ENCODE measurements around the gene NEDD4L. TPM values are rescaled to one million over a fixed set of nuclear protein-coding genes. Genes with fewer than 3 reads are reported as not detected.

Gene NEDD4L
- total RNA-seq, 1 donor from 2014 or later = 55.3 TPM

DNA sequence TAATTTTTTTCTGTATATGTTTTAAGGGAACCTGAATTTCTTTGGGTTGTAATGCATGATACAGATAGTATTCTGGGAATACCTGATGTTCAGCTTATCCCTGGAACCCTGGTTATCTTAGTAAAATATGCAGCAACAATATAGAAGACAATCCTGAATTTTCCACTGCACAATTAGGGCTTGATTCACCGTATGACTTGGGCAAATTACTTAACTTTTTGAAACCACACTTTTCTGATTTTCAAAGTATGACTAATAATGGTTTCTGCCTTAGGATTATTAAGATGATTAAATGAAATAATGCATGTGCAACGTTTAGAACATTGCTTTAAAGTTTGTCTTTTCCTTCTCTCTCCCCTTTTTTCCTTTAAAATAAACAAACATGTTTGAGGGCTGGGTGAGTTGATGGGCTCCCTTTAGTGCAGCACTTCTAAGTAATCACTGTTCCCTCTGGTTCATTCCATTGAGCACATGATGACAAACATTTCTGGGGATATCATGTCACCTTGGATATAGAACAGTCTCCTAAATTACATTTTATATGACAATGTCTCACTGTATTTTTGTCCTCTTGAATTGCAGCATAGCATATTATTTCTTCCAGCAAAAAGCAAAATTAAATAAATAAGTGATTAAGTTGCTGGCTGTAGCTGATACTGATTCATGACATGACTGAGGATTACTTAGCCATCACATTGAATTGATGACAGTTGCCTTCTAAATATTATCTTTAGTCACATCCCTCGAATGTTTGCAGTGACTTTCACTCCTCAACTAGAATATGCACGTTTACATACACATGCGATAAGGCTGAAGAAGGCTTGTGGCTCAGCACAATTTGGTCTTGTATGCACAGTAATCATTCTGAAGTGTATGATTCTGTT, 254.5 kb downstream of the NEDD4L start:
- DNase-seq = no peak

DNA sequence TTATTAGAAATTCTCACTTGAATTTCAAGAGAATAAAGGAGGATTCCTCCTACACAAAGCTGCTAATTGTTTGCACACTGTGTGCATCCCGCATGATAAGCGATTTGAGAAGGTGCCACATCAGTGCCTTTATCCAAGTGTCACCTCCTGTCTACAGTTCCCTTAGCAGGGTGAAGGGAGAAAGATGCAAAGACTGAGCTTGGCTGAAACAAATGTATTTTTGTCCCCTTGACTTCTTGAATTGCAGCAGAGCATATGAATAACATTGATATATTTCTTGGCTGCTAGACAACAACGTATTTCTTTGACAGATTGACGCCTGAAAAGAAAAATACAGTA, 255.1 kb downstream of the NEDD4L start:
- no peak for DNase-seq

DNA sequence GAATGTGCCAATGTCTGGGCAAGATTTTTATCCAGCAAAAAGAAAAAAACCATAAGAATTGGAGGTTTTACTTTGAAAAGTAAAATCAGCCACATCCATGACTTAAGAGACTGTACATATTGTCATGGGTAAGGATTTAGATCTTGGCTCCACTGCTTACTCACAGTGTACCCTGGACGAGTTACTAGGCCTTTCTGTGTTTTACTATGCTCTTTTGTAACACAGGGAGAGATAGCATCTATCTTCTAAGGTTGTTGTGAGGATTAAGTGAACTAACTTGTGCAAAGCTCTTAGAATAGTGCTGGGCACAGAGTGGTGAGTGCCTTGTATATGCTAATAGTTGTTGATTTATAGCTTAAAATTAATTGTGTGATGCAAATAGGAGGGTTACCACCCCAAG, 255.9 kb downstream of the NEDD4L start:
- no peak for DNase-seq

DNA sequence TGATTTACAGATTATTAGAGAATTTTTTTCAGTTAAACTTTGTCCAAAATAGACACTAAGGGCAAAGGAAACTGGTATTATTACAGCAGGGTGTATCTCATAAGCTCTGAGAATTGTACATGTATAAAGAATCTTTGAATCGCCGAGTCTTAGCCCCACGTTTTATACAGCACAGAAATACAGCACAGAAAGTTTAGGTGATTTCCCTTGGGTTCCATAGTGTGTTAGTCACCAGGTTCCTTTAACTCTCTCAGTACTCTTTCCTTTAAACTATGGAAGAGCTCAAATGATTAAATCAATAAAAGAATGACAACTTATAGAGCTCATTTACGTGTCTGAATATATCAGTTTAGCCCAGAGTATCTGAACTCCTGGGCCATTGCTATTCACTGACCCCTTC, 256.8 kb downstream of the NEDD4L start:
- DNase-seq = no peak

DNA sequence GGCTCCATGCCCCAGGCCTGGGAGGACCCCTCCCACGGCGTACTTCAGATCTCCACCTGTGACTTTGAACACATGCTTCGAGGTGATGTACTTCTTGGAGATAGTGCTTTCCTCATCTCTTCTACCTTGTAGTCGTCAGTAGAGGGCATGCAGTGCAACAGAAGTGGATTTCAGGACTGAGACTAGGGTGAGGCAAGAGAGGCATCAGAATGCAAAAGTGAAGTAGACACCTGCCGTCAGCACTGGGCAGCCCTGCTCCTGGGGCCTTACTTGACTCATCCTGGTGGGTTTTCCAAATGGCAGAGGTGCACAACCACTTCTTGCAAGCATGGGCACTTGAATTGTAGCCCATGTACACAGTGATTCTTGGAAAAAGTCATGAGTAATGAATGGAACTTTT, 258.8 kb downstream of the NEDD4L start:
- no peak for DNase-seq

GRCh38 chr18:58303363-58303762, 259.3 kb downstream of the NEDD4L start:
- no peak for DNase-seq

GRCh38 chr18:58305792-58306191, 261.8 kb downstream of the NEDD4L start:
- DNase-seq = no peak

DNA sequence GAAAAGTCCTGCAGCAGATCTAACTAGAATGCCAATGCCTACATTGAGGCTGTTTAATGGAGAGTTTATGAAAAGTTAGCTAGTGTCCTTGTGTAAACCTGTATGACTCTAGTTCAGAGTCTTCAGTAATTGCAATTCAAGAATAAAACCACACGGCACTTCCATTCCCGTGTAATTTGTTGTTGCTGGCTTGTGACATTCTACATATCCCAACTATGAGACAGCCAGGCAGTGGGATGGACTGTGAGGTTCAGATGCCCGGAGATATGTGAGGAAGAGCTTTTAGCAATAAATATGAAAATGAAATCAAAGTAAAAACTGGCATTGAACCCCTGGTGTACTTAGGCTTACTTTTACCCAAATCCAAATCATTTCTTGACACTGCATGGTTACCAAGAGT, 263.4 kb downstream of the NEDD4L start:
- no peak for DNase-seq

GRCh38 chr18:58308463-58308862, 264.4 kb downstream of the NEDD4L start:
- DNase-seq = peak; percentile 67

DNA sequence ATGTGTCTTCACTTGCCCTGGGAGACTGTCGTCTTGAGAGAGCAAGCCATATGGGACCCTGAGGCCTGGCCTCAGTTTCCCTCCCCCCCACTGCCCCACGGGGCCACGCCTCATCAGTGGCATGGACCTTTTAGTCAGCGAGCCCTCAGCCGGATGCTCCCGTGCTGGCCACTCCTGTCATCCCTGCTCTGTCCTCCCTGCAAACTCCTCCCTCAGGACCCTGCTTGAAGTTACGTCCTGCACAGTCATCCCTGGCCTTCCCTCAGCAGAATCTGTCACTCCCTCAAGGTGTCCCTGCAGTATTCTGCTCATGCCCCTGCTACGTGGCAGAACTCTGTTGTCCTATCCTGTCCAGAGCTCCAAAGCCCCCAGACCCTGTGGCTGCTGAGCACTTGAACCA, 265.1 kb downstream of the NEDD4L start:
- DNase-seq = no peak

DNA sequence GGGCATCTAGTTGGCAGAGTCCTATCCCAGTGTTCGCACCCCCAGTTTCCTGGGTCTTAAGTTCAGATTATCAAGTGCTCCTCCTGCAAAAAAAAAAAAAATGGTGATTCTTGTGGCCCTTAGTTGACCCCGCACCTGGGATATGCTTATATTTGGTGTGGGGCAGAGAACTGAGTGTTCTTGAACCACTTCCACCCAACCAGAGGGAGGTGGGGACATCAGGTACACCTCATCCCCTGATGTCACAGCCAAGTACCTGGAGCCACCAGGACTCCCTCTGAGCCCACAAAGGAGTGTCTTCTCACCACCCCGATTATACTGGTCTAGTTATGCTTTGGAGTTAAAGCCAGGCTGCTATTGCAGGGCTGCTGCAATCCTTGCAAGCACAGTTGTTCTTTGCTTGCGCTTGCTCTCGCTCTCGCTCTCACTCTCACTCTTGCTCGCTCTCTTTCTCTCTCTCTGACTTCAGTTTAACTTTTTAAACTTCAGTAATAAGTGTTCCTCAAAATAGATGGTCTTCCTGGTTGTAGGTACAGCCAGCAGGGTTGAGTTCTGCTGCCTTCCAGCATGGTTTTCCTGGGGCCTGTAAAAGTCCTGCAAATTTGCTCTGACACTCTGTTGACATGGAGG, 265.7 kb downstream of the NEDD4L start:
- no peak for DNase-seq

GRCh38 chr18:58310517-58310916, 266.5 kb downstream of the NEDD4L start:
- peak; percentile 82 for DNase-seq

DNA sequence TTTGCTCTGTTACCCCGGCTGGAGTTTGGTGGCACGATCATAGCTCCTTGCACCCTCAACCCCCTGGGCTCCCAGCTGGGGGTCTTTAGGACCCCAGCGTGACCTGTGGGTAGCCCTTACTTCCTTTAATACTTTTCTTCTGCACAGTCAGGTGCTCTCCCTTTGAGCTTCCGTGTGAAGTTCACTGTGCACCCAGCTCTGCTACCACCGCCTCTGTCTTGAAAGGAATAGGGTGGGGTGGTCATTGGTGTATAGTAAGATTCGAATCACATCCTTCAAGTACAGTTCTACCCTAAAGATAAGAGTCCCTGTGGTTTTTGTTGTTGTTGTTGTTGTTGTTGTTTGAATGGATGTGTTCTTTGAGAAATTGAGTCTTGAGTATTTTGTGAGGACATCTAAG, 267.4 kb downstream of the NEDD4L start:
- DNase-seq = no peak

DNA sequence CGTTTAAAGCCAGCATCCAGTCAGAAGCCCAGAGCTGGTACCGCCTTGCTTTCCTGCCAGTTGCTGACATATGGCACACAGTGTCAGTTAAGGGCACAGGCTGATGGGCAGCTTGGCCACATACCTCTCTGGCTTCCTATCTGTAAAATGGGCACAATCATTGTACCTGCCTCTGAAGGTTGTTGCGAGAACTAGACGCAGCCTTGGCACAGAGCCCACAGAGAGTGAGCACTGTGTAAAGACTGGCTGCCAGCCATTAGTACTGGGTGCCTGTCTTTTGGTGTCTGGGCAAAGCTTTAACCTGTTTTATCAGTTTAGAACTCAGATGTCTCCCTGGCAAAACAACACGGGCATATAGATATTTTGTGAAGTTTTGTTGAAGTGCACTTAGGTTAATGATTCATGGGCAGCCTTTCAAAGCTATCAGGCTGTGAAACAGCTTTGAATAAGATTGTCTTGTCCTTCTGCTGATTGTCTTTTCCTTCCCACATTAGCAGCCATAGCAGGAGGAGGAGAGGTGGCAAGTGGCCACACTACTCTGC, 269.5 kb downstream of the NEDD4L start:
- DNase-seq = no peak

DNA sequence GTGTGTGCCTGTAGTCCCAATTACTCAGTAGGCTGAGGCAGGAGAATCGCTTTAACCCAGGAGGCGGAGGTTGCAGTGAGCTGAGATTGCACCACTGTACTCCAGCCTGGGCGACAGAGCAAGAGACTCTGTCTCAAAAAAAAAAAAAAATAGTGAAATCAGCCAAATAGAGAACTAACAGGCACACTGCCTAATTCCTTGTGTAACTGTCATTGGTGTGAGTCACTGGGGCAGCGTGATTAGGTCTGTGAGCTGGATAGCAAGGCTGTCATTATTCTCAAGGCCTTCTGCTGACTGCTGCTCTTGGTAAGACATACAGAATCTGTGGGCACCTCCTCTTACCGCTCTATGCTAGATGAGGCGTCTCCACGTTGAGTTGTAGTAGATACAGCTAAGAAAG, 270.3 kb downstream of the NEDD4L start:
- DNase-seq = peak; percentile 74

DNA sequence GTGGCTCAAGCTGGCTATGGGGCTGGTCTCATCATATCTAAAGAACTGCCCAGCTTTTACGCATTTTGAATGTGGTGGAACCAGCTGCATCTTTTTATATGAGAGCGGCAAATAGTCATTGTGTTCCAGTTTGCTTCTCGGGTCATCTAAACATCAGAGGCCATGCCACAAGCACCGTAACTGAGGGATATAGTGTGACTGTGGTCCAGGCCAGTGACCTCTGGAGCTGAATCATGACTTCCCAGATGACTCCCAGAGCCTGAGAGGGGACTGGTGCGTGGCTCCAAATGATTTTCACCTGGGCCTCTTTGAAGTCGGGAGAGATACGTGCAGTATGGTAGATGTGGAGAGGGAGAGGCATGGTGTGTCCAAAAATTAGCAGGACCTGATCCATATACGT, 271.0 kb downstream of the NEDD4L start:
- no peak for DNase-seq

DNA sequence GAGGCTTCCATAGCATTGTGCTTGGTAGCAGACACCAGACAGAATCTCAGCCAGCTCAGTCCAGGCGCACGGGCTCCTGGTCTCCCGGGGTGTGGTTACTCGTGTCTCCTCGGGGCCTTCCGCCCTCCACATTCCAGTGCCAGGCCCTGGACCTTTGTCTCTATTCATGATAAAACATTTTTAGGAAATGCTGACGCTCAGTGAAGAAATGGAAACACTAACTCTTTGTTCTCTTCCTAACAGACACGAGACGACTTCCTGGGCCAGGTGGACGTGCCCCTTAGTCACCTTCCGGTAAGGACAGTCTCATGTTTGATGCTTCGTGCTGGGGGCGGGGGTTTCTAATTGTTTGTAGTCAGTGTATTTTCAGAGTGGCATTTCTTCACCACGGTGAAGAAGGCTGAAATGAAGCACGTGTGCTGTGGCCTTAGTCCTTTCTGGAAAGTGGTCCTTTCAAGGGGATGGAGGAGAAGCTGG, 271.8 kb downstream of the NEDD4L start:
- DNase-seq = no peak

- DNase-seq = peak; percentile 70
Measured at GRCh38 chr18:58316396-58317342, 272.6 kb downstream of the NEDD4L start.

- DNase-seq = no peak
Measured at GRCh38 chr18:58319719-58320118, 275.7 kb downstream of the NEDD4L start.

DNA sequence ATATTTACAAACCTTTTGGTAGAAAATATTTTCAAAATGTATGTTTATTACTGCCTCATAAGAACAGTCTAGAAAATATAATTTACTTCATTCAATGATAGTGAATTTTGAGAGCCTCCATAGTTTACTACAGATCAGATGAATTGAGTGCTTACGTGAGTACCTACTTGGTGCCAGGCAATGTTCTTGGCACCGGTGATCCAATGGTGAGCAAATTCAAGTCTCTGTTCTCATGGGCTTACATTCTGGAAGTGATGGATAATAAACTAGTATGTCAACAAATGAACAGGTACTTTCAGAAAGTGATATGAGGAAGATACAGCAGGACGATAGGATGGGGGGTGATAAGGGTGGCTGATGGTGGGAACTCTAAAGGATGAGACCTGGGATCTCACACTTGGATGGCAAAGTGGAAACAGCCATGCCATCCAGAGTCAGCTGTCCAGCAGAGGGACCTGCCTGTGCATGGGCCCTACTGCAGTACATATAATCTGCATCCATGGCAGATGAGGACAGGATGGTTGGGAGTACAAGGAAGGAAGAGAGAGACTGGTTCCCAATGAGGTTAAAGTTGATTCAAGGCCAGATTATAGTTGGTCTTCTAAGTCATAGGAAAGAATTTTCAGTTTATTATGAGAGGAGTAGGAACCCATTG, 277.0 kb downstream of the NEDD4L start:
- no peak for DNase-seq

DNA sequence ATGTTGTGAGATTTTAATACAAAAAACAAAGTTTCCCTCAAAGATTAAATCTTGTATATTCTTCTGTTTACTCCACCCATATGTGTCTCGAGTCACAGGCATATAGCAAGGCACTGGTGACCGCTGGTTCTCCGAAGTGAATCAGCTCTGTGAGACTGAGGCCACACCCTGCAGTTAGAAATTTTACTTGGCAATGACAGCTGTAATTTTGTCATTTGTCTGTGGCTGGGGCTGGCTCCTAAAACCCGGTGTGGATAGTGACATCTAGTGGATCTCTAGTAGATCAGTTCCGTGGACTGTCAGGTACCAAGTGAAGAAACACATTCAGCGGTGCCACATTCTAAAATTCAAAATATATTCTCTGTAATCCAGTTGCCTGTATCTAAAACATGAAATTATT, 278.0 kb downstream of the NEDD4L start:
- DNase-seq = peak; percentile 95

GRCh38 chr18:58322464-58322863, 278.4 kb downstream of the NEDD4L start:
- DNase-seq = no peak
